Astrocyte (in vitro differentiated cells and primary cell): ENCODE results near the gene PIM1. TPM values are rescaled to one million over a fixed set of nuclear protein-coding genes. Genes with fewer than 3 reads are reported as not detected.
A peak's percentile ranks its signal among the peaks of the same experiment; 100 is the strongest.

Source experiments
- DNase-seq: peaks from one replicate; pipeline ENCODE4 v3.0.0-alpha.2; 2010; ENCODE audit warnings: low read depth
- FAIRE-seq: peaks from 2 replicates; lab custom pipeline; 2011; peaks lifted over from hg19 to GRCh38; lab: Jason Lieb, UNC
- H2AFZ ChIP-seq: 2 replicates; pipeline ENCODE4 v1.6.0; 2012; ENCODE audit warnings: low read depth, low read length, inconsistent platforms
- H3K27ac ChIP-seq: 2 replicates; pipeline ENCODE4 v1.5.1; 2011; ENCODE audit warnings: low read depth, low read length, inconsistent platforms
- H3K27me3 ChIP-seq: 2 replicates; pipeline ENCODE4 v1.6.0; 2011; ENCODE audit warnings: low read length, inconsistent platforms; ENCODE audit not compliant: insufficient read depth
- H3K36me3 ChIP-seq: 2 replicates; pipeline ENCODE4 v1.5.1; 2011; ENCODE audit warnings: low read length, inconsistent platforms; ENCODE audit not compliant: insufficient read depth
- H3K4me1 ChIP-seq: 2 replicates; pipeline ENCODE4 v1.5.1; 2011; ENCODE audit warnings: low read length, inconsistent platforms; ENCODE audit not compliant: insufficient read depth
- H3K4me2 ChIP-seq: 2 replicates; pipeline ENCODE4 v1.6.0; 2012; ENCODE audit warnings: low read length, inconsistent platforms
- H3K4me3 ChIP-seq: 2 replicates; pipeline ENCODE4 v1.5.1; 2011; ENCODE audit warnings: low read depth, mild to moderate bottlenecking, low read length, inconsistent platforms; ENCODE audit not compliant: insufficient read depth
- H3K79me2 ChIP-seq: 2 replicates; pipeline ENCODE4 v1.6.0; 2012; ENCODE audit warnings: mild to moderate bottlenecking, low read length, inconsistent platforms; ENCODE audit not compliant: insufficient read depth
- H3K9ac ChIP-seq: 2 replicates; pipeline ENCODE4 v1.6.0; 2012; ENCODE audit warnings: mild to moderate bottlenecking, low read length, inconsistent platforms
- H3K9me3 ChIP-seq: 2 replicates; pipeline ENCODE4 v1.5.1; 2012; ENCODE audit warnings: low read depth, mild to moderate bottlenecking, low read length, inconsistent platforms; ENCODE audit not compliant: insufficient read depth
- H4K20me1 ChIP-seq: 2 replicates; pipeline ENCODE4 v1.6.0; 2012; ENCODE audit warnings: low read length, inconsistent platforms; ENCODE audit not compliant: insufficient read depth
- H3K27ac Mint-ChIP-seq: one replicate; pipeline ENCODE4 v1.8.0; 2021; ENCODE audit warnings: mild to moderate bottlenecking, mixed read lengths; ENCODE audit not compliant: unreplicated experiment
- H3K27me3 Mint-ChIP-seq: one replicate; pipeline ENCODE4 v1.8.0; 2021; ENCODE audit warnings: low read depth, mixed read lengths; ENCODE audit not compliant: unreplicated experiment
- H3K36me3 Mint-ChIP-seq: one replicate; pipeline ENCODE4 v1.8.0; 2021; ENCODE audit warnings: low read depth, mixed read lengths; ENCODE audit not compliant: unreplicated experiment
- H3K4me1 Mint-ChIP-seq: one replicate; pipeline ENCODE4 v1.8.0; 2021; ENCODE audit warnings: low read depth, mixed read lengths; ENCODE audit not compliant: unreplicated experiment
- H3K4me3 Mint-ChIP-seq: one replicate; pipeline ENCODE4 v1.8.0; 2021; ENCODE audit warnings: mild to moderate bottlenecking, moderate library complexity, mixed read lengths; ENCODE audit not compliant: unreplicated experiment
- H3K9me3 Mint-ChIP-seq: one replicate; pipeline ENCODE4 v1.8.0; 2021; ENCODE audit warnings: mild to moderate bottlenecking, mixed read lengths; ENCODE audit not compliant: unreplicated experiment
- EZH2 ChIP-seq: IDR thresholded peaks from 2 replicates; pipeline ENCODE4 v1.6.1; 2012; ENCODE audit warnings: mild to moderate bottlenecking, low read length, inconsistent platforms; ENCODE audit not compliant: insufficient read depth
- total RNA-seq: library from RNA; stranded (reverse); gene quantifications from 2 replicates; pipeline ENCODE4 v1.2.1, GENCODE V29; 2021
- TF ChIP-seq, protein P1 (sequence below): IDR thresholded peaks from 2 replicates; pipeline ENCODE4 v1.5.1; 2011; ENCODE audit warnings: low read depth, mild to moderate bottlenecking, inconsistent platforms, low read length, moderate library complexity; ENCODE audit not compliant: insufficient read depth

Gene PIM1
- total RNA-seq, 1 donor from 2014 or later, result 32.1 TPM

DNA sequence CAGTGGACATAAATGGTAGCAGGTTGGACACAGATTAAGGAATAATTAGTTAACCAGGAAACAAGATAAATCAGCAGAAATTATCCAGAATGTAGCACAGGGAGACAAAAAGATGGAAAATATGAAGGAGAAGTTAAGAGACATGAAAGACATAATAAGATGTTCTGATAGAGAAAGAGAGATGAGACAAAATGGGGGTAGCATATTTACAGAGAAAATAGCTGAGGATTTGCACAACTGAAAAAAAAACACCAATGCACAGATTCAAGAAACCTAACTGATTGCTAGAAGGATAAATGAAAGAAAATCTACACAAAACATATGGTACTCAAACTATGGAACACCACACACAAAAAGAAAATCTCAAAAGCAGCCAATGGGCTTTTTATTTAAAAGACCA, 53.0 kb downstream of the PIM1 start:
- Histone ChIP-seq H3K9me3 (no peaks in the 10 kb centered on the region), H3K79me2 (no peaks in the 10 kb centered on the region), H2AFZ (peak overlapping the region; percentile 92), H4K20me1 (no peaks in the 10 kb centered on the region), H3K4me2 (peak overlapping the region; percentile 91), H3K4me1 (peaks cover 6% of the 10 kb centered on the region), H3K9ac (peak overlapping the region; percentile 45), H3K36me3 (no peaks in the 10 kb centered on the region), H3K27ac (no peak overlapping the region), H3K4me3 (peak overlapping the region; percentile 66), H3K27me3 (no peaks in the 10 kb centered on the region)
- no peaks in the 10 kb centered on the region for H3K27me3 Mint-ChIP-seq
- H3K27ac Mint-ChIP-seq, result no peak overlapping the region
- no peaks in the 10 kb centered on the region for H3K9me3 Mint-ChIP-seq
- peak overlapping the region; percentile 82 for H3K4me3 Mint-ChIP-seq
- no peak for FAIRE-seq
- no peak for TF ChIP-seq EZH2
- TF ChIP-seq, protein P1, sequence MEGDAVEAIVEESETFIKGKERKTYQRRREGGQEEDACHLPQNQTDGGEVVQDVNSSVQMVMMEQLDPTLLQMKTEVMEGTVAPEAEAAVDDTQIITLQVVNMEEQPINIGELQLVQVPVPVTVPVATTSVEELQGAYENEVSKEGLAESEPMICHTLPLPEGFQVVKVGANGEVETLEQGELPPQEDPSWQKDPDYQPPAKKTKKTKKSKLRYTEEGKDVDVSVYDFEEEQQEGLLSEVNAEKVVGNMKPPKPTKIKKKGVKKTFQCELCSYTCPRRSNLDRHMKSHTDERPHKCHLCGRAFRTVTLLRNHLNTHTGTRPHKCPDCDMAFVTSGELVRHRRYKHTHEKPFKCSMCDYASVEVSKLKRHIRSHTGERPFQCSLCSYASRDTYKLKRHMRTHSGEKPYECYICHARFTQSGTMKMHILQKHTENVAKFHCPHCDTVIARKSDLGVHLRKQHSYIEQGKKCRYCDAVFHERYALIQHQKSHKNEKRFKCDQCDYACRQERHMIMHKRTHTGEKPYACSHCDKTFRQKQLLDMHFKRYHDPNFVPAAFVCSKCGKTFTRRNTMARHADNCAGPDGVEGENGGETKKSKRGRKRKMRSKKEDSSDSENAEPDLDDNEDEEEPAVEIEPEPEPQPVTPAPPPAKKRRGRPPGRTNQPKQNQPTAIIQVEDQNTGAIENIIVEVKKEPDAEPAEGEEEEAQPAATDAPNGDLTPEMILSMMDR, result no peak
- no peaks in the 10 kb centered on the region for H3K36me3 Mint-ChIP-seq
- no peak for DNase-seq
- H3K4me1 Mint-ChIP-seq, result peaks cover 5% of the 10 kb centered on the region

Other genes starting within 250 kb of the PIM1 start
- gene PI16, start 215.4 kb upstream of the PIM1 start, total RNA-seq, result not detected in 2 replicates
- 286 and 311 TPM in 2 replicates for gene MTCH1, start 184.0 kb upstream of the PIM1 start, total RNA-seq
- gene FGD2, start 164.5 kb upstream of the PIM1 start, total RNA-seq, result not detected in 2 replicates
- gene TBC1D22B, start 87.6 kb downstream of the PIM1 start, total RNA-seq, result 10.5 and 10.8 TPM in 2 replicates
- 7.3 and 8.2 TPM in 2 replicates for gene TMEM217, start 88.0 kb downstream of the PIM1 start, total RNA-seq
- 22.4 and 25.1 TPM in 2 replicates for gene RNF8, start 183.8 kb downstream of the PIM1 start, total RNA-seq